Retina (tissue), 1 donor: ENCODE data around the gene ATE1.
"Not testable (repeated sequence)": the region's sequence is repeated elsewhere in the genome, so short reads cannot be mapped to it uniquely, and the experiment has no call there.

Experiments
- DNase-seq: peaks from one replicate; pipeline ENCODE4 v3.0.0-alpha.2; 2016

Gene ATE1

GRCh38 chr10:121929585-121930267 is 1.9 kb upstream of the ATE1 start:
- DNase-seq, result not testable (repeated sequence)

- DNase-seq, result no peak
Observed at GRCh38 chr10:121928528-121928884, 675 bp upstream of the ATE1 start.

- peak; percentile 94 for DNase-seq
Observed at GRCh38 chr10:121927318-121927840, 452 bp downstream of the ATE1 start.

DNA sequence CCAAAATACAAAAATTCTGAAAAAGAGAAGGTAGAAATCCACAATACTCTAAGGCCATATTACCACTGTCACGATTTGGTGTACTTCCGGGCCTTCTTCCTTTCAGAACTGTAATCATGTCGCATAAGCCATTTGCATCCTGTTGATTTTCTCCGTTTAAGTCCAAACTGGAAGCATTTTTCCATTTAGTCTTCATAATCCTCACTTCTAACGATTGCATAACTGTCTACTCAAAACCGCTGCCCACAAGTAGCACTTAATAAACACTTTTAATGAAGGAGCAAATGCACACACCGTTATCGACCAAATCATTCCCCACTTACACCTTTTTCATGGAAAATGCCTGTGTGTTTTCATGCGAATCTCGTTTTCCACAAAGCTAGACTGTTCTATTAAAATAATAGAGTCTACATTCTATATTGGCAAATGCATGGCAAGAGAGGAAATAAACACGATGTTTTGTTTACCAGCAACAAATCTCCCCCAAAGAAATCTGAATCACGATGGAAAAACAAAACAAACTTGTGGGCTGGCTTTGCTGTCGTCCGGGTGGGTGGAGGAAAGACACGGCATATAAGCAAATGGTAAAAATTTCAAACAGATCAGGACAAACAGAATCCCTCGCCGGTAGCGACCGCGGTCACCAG is 1.0 kb downstream of the ATE1 start:
- no peak for DNase-seq

DNA sequence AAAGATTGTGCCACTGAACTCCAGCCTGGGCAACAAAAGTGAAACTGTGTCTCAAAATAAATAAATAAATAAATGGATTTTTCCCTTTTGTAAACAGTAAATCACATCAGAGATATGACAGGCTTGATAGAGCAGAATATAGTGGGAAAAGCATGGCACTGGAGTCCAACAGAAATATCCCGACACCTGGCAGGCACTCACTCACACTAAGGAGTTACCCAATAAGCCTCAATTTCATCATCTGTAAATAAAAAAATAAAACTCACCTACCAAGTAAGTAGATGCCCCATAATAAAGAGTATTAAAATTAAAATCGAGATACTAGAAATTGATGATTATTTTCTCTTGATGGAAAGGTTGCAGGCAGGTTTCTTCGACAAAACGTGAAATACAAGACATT is 1.7 kb downstream of the ATE1 start:
- no peak for DNase-seq

- peak; percentile 46 for DNase-seq
Observed at GRCh38 chr10:121921238-121921931, 6.4 kb downstream of the ATE1 start.

GRCh38 chr10:121919666-121920065 is 8.2 kb downstream of the ATE1 start:
- no peak for DNase-seq

- DNase-seq, result not testable (repeated sequence)
Observed at GRCh38 chr10:121918800-121919199, 9.0 kb downstream of the ATE1 start.

DNA sequence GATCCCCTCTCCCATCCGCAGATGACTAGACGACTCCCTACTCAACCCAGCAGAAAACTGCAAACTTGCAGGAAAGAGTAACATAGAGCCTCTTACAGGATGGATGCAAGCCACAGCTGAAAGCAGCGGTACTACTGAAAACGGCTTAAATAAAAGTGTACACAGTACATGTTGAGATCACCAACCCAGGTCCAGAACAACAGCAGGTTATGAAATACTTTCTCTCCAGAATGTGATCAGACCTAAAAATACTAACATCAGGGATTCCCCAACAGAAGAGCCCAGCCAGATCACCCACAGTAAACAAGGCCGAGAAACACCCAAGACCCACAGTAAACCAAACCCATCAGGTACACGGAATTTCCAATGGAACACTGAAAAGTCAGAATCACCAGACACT is 13.2 kb downstream of the ATE1 start:
- DNase-seq, result no peak

GRCh38 chr10:121911421-121911697 is 16.5 kb downstream of the ATE1 start:
- no peak for DNase-seq

DNA sequence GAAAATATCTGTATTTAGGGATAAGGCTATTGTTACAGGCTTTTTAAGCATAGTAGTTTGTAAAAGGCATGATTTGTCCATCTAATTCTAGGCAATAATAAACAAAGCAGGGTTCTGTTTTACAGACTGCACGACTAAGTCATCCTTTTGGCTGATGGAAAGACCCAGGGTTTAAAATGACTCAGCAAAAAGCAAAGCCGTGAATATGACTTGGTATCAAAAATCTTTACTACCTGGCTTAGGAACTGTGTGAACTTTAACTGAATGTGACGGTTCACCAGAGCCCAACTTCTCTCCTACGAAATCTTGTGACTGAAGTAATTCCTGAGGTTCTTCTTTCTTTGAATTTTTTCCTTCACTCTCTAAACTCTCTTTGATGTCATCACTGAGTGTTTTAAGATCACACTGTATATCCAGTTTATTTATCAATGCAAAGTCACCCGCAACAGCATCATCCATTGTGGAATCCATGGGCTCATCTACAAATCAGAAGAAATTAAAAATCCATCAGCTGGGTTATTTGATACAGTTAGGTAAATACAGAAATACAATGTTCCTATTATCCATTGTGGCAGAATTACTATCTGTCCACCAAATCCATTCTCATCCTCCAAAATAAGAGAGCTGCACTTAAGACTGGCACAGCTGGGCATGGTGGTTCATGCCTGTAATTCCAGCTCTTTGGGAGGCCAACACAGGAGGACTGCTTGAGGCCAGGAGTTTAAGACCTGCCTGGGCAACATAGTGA is 17.0 kb downstream of the ATE1 start:
- DNase-seq, result no peak

GRCh38 chr10:121904888-121905287 is 22.9 kb downstream of the ATE1 start:
- no peak for DNase-seq

DNA sequence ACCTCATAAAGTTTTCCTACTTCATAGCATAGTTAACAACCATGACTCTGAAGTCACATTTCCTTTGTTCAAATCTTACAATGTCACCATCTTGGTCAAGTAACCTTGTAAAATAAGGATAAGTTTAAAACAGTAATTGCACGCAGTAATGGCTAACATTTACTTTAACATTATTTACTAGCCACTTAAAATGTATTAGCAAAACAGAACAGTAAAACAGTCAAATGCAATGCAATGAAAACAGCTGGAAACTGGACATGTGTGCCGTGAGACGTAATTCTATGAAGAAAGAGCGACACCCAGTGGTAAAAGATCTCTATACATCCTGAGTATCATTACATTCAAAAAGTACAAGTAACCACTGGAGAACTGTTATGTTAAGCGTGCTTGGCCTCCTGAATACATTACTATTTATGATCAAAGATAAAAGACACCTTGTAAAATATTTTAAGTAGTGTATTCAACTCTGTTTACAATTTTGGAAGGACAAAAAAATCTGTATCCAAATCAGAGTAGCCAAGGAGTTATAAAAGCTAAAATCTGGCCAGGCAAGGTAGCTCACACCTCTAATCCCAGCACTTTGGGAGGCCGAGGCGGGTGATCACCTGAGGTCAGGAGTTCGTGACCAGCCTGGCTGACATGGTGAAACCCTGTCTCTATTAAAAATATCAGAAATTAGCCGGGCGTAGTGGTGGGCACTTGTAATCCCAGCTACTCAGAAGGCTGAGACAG is 27.2 kb downstream of the ATE1 start:
- DNase-seq, result peak; percentile 28

- no peak for DNase-seq
Observed at GRCh38 chr10:121899727-121900126, 28.1 kb downstream of the ATE1 start.

DNA sequence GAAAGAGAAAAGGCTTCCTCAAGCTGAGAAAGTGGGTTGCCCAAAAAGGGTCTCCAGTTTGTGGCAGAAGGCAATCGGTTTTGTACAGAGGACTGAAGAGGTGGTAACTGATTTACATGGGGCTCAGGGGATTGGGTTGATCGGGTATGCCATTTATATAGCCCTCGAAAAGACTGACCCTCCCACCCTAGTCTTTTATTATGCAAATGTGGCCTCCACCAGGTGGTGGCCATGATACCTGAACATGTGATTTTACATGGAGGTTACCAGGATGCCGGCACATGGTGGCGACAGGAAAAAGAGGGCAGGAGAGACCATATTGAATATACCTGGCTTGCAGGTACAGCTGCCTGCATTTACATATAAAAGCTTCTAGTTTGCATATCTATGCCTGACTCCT is 36.7 kb downstream of the ATE1 start:
- DNase-seq, result no peak

GRCh38 chr10:121889212-121889611 is 38.6 kb downstream of the ATE1 start:
- DNase-seq, result no peak

GRCh38 chr10:121886997-121887622 is 40.7 kb downstream of the ATE1 start:
- DNase-seq, result peak; percentile 65

DNA sequence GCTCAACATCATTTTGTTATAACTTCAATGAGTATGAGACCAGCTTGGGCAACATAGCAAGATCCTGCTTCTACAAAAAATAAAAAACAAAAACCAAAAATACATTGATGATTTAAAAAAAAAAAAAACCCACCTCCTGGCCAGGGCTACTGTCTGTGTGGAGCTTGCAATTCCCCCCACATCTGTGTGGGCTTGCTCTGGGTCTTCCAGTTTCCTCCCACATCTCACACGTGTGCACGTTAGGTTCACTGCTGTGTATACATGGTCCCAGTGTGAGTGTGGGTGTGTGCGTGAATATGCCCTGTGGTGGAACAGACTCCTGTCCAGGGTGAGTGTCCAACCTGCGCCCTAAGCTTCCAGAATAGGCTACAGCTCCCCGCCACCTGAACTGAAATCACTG is 41.6 kb downstream of the ATE1 start:
- no peak for DNase-seq

- no peak for DNase-seq
Observed at GRCh38 chr10:121880895-121881294, 46.9 kb downstream of the ATE1 start.

GRCh38 chr10:121879476-121879875 is 48.4 kb downstream of the ATE1 start:
- DNase-seq, result no peak

- DNase-seq, result no peak
Observed at GRCh38 chr10:121873236-121873635, 54.6 kb downstream of the ATE1 start.

DNA sequence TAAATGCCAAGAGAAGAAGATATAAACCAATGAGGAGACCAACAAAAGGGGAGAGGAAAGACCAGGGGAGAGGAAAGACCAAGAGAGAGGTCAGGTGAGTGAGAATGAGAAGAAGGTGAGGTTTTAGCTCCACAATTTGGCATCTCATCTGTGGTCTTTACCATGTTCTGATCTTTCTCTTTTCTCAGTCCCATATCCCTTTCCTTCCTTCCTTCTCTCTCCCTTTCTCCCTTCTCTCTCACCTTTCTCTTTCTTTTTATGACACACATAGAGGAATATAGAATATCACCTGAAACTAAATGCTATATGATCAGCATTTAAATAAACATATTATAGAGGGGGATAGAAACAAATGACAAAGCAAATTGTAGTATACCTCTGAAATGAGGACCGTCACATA is 57.4 kb downstream of the ATE1 start:
- no peak for DNase-seq
